H1 (cell line): ENCODE results near the gene GFM1. TPM values are rescaled to one million over a fixed set of nuclear protein-coding genes. Genes with fewer than 3 reads are reported as not detected.
A peak's percentile ranks its signal among the peaks of the same experiment; 100 is the strongest.

Experiments used
- BRCA1 ChIP-seq: IDR thresholded peaks from 2 replicates; pipeline ENCODE4 v1.6.1; 2012; ENCODE audit warnings: low read depth, low read length, improper control_type of control experiment
- CBX5 ChIP-seq: fragments of 300-800, 300-1000 bp; sonication (generic); IDR thresholded peaks from 2 replicates; pipeline ENCODE4 v1.7.1; 2016; ENCODE audit warnings: antibody characterized with exemption, low read length, low read depth
- CTCF ChIP-seq, 3 experiments: IDR thresholded peaks; 1 replicate in 2 of 3; 2 replicates in 1 of 3; pipeline versions ENCODE4 v1.5.1 to v1.6.1; 2011; ENCODE audit warnings: low read length in 3 of 3, mild to moderate bottlenecking in 3 of 3, inconsistent platforms in 2 of 3, low read depth in 1 of 3, moderate library complexity in 1 of 3; ENCODE audit not compliant: insufficient read depth in 1 of 3; ENCODE audit errors: control extremely low read depth in 1 of 3
- E2F6 ChIP-seq: IDR thresholded peaks from 2 replicates; pipeline ENCODE4 v1.6.1; 2012; ENCODE audit warnings: inconsistent platforms
- EGR1 ChIP-seq: IDR thresholded peaks from 2 replicates; pipeline ENCODE4 v1.6.1; 2011; ENCODE audit warnings: low read depth, low read length, borderline replicate concordance
- EP300 ChIP-seq, 2 experiments: IDR thresholded peaks; 1 replicate in 1 of 2; 2 replicates in 1 of 2; pipeline ENCODE4 v1.6.1; 2011 to 2012; ENCODE audit warnings: low read depth in 2 of 2, low read length in 2 of 2, mild to moderate bottlenecking in 2 of 2, borderline replicate concordance in 1 of 2, inconsistent platforms in 1 of 2, moderate library complexity in 1 of 2
- EZH2 ChIP-seq: fragments of 200-600 bp; sonication (generic); IDR thresholded peaks from 2 replicates; pipeline ENCODE4 v1.7.1; 2012; ENCODE audit warnings: low read depth, mild to moderate bottlenecking, moderate library complexity, low read length, inconsistent platforms; ENCODE audit not compliant: severe bottlenecking
- FOSL1 ChIP-seq: IDR thresholded peaks from 2 replicates; pipeline ENCODE4 v1.6.1; 2011; ENCODE audit warnings: mild to moderate bottlenecking, low read depth, low read length, moderate library complexity; ENCODE audit not compliant: insufficient read depth
- GABPA ChIP-seq: IDR thresholded peaks from 2 replicates; pipeline ENCODE4 v1.6.1; 2011; ENCODE audit warnings: mild to moderate bottlenecking, low read length, moderate library complexity, borderline replicate concordance; ENCODE audit not compliant: insufficient read depth
- KDM4A ChIP-seq: IDR thresholded peaks from one replicate; pipeline ENCODE4 v1.7.1; 2012; ENCODE audit warnings: low read depth, mild to moderate bottlenecking, moderate library complexity, low read length, inconsistent platforms; ENCODE audit not compliant: severe bottlenecking
- MAX ChIP-seq: IDR thresholded peaks from 2 replicates; pipeline ENCODE4 v1.6.1; 2012; ENCODE audit warnings: inconsistent platforms
- NANOG ChIP-seq: IDR thresholded peaks from 2 replicates; pipeline ENCODE4 v1.6.1; 2011; ENCODE audit warnings: low read length, low read depth, mild to moderate bottlenecking, inconsistent platforms; ENCODE audit not compliant: insufficient read depth, poor library complexity, severe bottlenecking
- NRF1 ChIP-seq: IDR thresholded peaks from 2 replicates; pipeline ENCODE4 v1.6.1; 2011; ENCODE audit warnings: mild to moderate bottlenecking, low read depth, low read length, improper control_type of control experiment
- POLR2AphosphoS5 ChIP-seq: IDR thresholded peaks from 2 replicates; pipeline ENCODE4 v1.6.1; 2011; ENCODE audit warnings: low read depth, low read length
- SAP30 ChIP-seq: fragments of 300-600 bp; sonication (generic); IDR thresholded peaks from 2 replicates; pipeline ENCODE4 v1.7.1; 2012; ENCODE audit warnings: low read length, moderate library complexity, mild to moderate bottlenecking, inconsistent platforms; ENCODE audit not compliant: insufficient read depth, insufficient replicate concordance
- SIN3A ChIP-seq, 2 experiments: IDR thresholded peaks in 1 of 2; conservative IDR thresholded peaks in 1 of 2; 2 replicates each; pipeline ENCODE4 v1.6.1; 2011 to 2012; ENCODE audit warnings: low read length in 2 of 2, improper control_type of control experiment in 1 of 2, low read depth in 1 of 2, mild to moderate bottlenecking in 1 of 2
- SIRT6 ChIP-seq: IDR thresholded peaks from one replicate; pipeline ENCODE4 v1.7.1; 2012; ENCODE audit warnings: low read length, inconsistent platforms
- TAF1 ChIP-seq: IDR thresholded peaks from 2 replicates; pipeline ENCODE4 v1.6.1; 2011; ENCODE audit warnings: mild to moderate bottlenecking, low read depth, low read length
- TAF7 ChIP-seq: optimal IDR thresholded peaks from 2 replicates; pipeline ENCODE3; 2011; ENCODE audit warnings: low read depth, mild to moderate bottlenecking, inconsistent platforms, low read length, moderate library complexity, borderline replicate concordance
- TEAD4 ChIP-seq: IDR thresholded peaks from 2 replicates; pipeline ENCODE4 v1.6.1; 2012; ENCODE audit warnings: low read depth, low read length, inconsistent platforms, mixed read lengths
- polyA plus RNA-seq, 7 experiments: library from polyadenylated mRNA; depleted of rRNA in 3 of 7; stranded (reverse) in 5 of 7; unstranded in 2 of 7; fragments of >200 nt in 5 of 7; fragments of 200-250 nt in 2 of 7; gene quantifications; 1 replicate in 5 of 7; 2 replicates in 1 of 7; 4 replicates in 1 of 7; pipeline versions ENCODE4 v1.2.1 to v1.2.3, GENCODE V29; 2011 to 2013; ENCODE audit warnings: missing spikeins in 2 of 7, mixed read lengths in 2 of 7
- total RNA-seq: library from RNA; stranded (reverse); fragmentation: NEBNext Ultra II Directional; extraction: Animal tissue kit (Norgen Biotek cat#: 25700); gene quantifications from 2 replicates; pipeline ENCODE4 v1.2.1, GENCODE V29; 2021

The GFM1 gene
- total and polyA plus RNA-seq, 2 of the 8 experiments (the other 6 are each of a cell fraction or from before 2014, with no cell fraction given), result 10.9 to 45.3 TPM

DNA sequence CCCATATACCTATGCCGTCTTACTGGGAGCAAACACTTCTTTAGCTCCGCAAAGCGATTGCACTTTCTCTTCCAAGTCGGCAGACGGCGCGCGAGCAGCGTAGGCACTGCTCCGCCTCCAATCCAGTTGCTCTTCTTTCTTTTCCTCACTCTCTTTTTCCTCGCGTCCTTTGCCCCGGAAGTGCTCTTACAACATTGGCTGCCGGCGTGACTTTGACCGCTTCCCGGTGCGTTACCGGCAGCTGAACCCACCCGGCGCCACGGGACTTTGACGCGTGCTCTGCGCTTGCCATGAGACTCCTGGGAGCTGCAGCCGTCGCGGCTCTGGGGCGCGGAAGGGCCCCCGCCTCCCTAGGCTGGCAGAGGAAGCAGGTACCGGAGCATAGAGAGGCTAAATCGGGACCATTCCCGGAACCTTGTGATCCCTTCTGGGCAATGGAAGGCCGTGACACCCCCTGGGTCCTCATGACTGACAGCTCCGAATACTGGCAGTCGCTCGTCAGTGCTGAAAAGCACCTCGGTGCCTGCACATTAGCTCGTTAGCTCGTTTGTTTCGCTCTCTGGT lies at the start of gene GFM1 (continued):
- TF ChIP-seq NANOG (peak; percentile 10), GABPA (peak; percentile 93), TAF1 (peak; percentile 79; the same call in 1 of the 2 replicates), SIN3A (conservative IDR thresholded peaks at IDR 0.05 in 1 of 2, IDR thresholded peaks at IDR 0.05 in 1 of 2; ENCODE audit: low read depth in 1 of 2, low read length in 2 of 2) (peak; percentile 85 to 94; a peak in 3 of 4 replicates), POLR2AphosphoS5 (peak; percentile 73), SIRT6 (no peak), EP300 (IDR thresholded peaks at IDR 0.05; ENCODE audit: borderline replicate concordance in 1 of 2, low read depth in 2 of 2, low read length in 2 of 2) (no peak), KDM4A (peak; percentile 80), TEAD4 (no peak), SAP30 (peak; percentile 82), NRF1 (no peak), TAF7 (peak; percentile 65), CTCF (IDR thresholded peaks at IDR 0.05; ENCODE audit: control extremely low read depth in 1 of 3, insufficient read depth in 1 of 3, low read depth in 1 of 3, low read length in 3 of 3) (peak; percentile 81 to 95 (median 91)), E2F6 (peak; percentile 67), EGR1 (peak; percentile 86), BRCA1 (no peak), MAX (peak; percentile 88), EZH2 (no peak), FOSL1 (no peak), CBX5 (no peak)
